ENCODE measurements around the gene NDUFB1. TPM values are rescaled to one million over a fixed set of nuclear protein-coding genes. Genes with fewer than 3 reads are reported as not detected.

NDUFB1 gene
- total RNA-seq, 4 donors from 2014 or later, result 262 to 685 (median 291) TPM

- Histone ChIP-seq H3K4me1 (no peaks in the 10 kb centered on the region), H3K4me3 (no peak overlapping the region), H3K27me3 (no peaks in the 10 kb centered on the region), H3K36me3 (peaks cover 0 to 99% (median 25%) of the 10 kb centered on the region in 3 donors), H3K9me3 (no peaks in the 10 kb centered on the region), H3K27ac (no peak overlapping the region)
- TF ChIP-seq POLR2A (IDR thresholded peaks at IDR 0.05), result no peak
- peak in 4 of 6 experiments; percentile 25 to 53 (median 32) for TF ChIP-seq CTCF (IDR thresholded peaks at IDR 0.05)
- DNase-seq, result no peak
- 53 to 55% methylated on average over 1 of the region's 1 CpG for WGBS, 2 donors
- intact Hi-C loops (cut with DNase I), result no loop called here
These were observed 13.8 kb upstream of the NDUFB1 start for GRCh38 chr14:92135269-92135668.

- no peaks in the 10 kb centered on the region for H3K4me1 ChIP-seq
- H3K27ac ChIP-seq, result no peak overlapping the region
- H3K36me3 ChIP-seq, result peaks cover 0 to 99% (median 25%) of the 10 kb centered on the region in 3 donors
- WGBS, 2 donors, result 68 to 72% methylated on average over 1 of the region's 1 CpG
- TF ChIP-seq POLR2A (IDR thresholded peaks at IDR 0.05) (no peak), CTCF (IDR thresholded peaks at IDR 0.05) (no peak)
- no peaks in the 10 kb centered on the region for H3K9me3 ChIP-seq
- H3K27me3 ChIP-seq, result no peaks in the 10 kb centered on the region
- no peak overlapping the region for H3K4me3 ChIP-seq
- intact Hi-C loops (cut with DNase I), result no loop called here
- DNase-seq, result no peak
These were observed 12.9 kb upstream of the NDUFB1 start for GRCh38 chr14:92134456-92134855.

- Histone ChIP-seq H3K36me3 (peaks cover 0 to 41% (median 0%) of the 10 kb centered on the region in 3 donors), H3K4me1 (peaks cover 14 to 59% (median 17%) of the 10 kb centered on the region in 3 donors), H3K4me3 (peak overlapping the region; percentile 83 to 99 (median 90)), H3K27me3 (no peaks in the 10 kb centered on the region), H3K27ac (peak overlapping the region in 3 of 4 donors; percentile 90 to 98 (median 94)), H3K9me3 (no peaks in the 10 kb centered on the region)
- no peak for DNase-seq
- WGBS, 2 donors, result 21 to 30% methylated on average over 9 of the region's 9 CpGs
- no peak for TF ChIP-seq POLR2A (IDR thresholded peaks at IDR 0.05)
- no peak for TF ChIP-seq CTCF (IDR thresholded peaks at IDR 0.05)
- intact Hi-C loops (cut with DNase I), result no loop called here
These were observed 1.3 kb upstream of the NDUFB1 start for GRCh38 chr14:92122761-92123160.

GRCh38 chr14:92122351-92122677 is 808 bp upstream of the NDUFB1 start:
- Histone ChIP-seq H3K9me3 (no peaks in the 10 kb centered on the region), H3K4me1 (peaks cover 14 to 59% (median 17%) of the 10 kb centered on the region in 3 donors), H3K4me3 (peak overlapping the region; percentile 83 to 99 (median 90)), H3K36me3 (peaks cover 0 to 41% (median 0%) of the 10 kb centered on the region in 3 donors), H3K27ac (peak overlapping the region; percentile 90 to 98 (median 95)), H3K27me3 (no peaks in the 10 kb centered on the region)
- 0% methylated on average over 17 to 22 of the region's 22 CpGs for WGBS, 2 donors
- no peak for DNase-seq
- TF ChIP-seq CTCF (IDR thresholded peaks at IDR 0.05), result no peak
- TF ChIP-seq POLR2A (IDR thresholded peaks at IDR 0.05), result no peak
- intact Hi-C loops (cut with DNase I), result no loop called here

- 2 to 3% methylated on average over 22 to 26 of the region's 36 CpGs for WGBS, 2 donors
- H3K4me3 ChIP-seq, result peak overlapping the region; percentile 83 to 99 (median 90)
- TF ChIP-seq POLR2A (IDR thresholded peaks at IDR 0.05), result peak in 1 of 4 donors; percentile 30
- TF ChIP-seq CTCF (IDR thresholded peaks at IDR 0.05), result no peak
- peaks cover 14 to 59% (median 17%) of the 10 kb centered on the region in 3 donors for H3K4me1 ChIP-seq
- H3K9me3 ChIP-seq, result no peaks in the 10 kb centered on the region
- no peaks in the 10 kb centered on the region for H3K27me3 ChIP-seq
- H3K27ac ChIP-seq, result peak overlapping the region; percentile 90 to 98 (median 95)
- peaks cover 0 to 41% (median 0%) of the 10 kb centered on the region in 3 donors for H3K36me3 ChIP-seq
- intact Hi-C loops (cut with DNase I), result no loop called here
- no peak for DNase-seq
These were observed 268 bp downstream of the NDUFB1 start for GRCh38 chr14:92121207-92121669.

All from esophagus squamous epithelium (tissue), 5 donors.